ENCODE measurements around the gene CRIM1.

DNA sequence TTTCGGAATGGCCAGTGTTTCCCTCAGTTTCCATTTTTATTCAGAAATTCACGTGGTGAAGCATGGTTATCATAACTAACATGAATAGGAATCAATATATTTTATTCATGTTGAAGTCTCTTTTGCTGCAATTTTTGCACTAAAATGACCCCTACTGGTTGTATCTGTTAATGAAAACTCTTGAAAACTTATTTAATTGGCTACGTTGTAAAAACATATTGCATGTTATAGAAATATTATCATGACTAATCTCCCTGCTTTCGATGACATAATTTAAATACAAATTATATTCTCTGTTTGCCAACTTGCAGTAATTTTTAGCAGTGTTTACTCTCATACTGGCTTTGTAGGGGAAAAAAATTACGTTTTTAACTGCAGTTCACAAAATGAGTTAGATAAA lies 3.5 kb downstream of the CRIM1 start:
- TF ChIP-seq, protein P1, sequence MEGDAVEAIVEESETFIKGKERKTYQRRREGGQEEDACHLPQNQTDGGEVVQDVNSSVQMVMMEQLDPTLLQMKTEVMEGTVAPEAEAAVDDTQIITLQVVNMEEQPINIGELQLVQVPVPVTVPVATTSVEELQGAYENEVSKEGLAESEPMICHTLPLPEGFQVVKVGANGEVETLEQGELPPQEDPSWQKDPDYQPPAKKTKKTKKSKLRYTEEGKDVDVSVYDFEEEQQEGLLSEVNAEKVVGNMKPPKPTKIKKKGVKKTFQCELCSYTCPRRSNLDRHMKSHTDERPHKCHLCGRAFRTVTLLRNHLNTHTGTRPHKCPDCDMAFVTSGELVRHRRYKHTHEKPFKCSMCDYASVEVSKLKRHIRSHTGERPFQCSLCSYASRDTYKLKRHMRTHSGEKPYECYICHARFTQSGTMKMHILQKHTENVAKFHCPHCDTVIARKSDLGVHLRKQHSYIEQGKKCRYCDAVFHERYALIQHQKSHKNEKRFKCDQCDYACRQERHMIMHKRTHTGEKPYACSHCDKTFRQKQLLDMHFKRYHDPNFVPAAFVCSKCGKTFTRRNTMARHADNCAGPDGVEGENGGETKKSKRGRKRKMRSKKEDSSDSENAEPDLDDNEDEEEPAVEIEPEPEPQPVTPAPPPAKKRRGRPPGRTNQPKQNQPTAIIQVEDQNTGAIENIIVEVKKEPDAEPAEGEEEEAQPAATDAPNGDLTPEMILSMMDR (conservative IDR thresholded peaks at IDR 0.05), result peak; percentile 70
- TF ChIP-seq EZH2 (IDR thresholded peaks at IDR 0.05; ENCODE audit: low read depth), result no peak

All from PC-9 (cell line).